Activated CD4-positive, alpha-beta T cell treated with anti-CD3 and anti-CD28 coated beads for 48 hours (primary cell): Measurements from ENCODE around the gene C1QL4.
"Not testable (repeated sequence)": the region's sequence is repeated elsewhere in the genome, so short reads cannot be mapped to it uniquely, and the experiment has no call there.

Source experiments
- DNase-seq: peaks from one replicate; pipeline ENCODE4 v3.0.0-alpha.2; 2020

The C1QL4 gene

DNA sequence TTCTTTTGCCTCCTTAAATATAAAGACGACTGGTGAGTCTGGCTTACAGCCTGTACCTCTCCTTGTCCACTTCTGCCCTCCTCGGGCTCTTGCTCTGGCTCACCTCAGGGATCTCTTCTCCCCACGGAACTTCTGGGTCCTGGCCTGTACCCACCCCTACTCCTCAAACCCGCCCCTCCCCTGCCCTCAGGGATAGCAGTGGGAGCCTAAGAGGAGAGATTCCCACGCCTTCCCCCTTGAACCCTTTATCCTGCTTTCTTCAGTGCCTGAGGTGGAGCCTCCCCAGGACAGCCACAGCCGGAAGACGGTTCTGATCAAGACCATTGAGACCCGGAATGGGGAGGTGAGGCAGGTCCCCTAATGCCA is 39.3 kb downstream of the C1QL4 start:
- DNase-seq: no peak

DNA sequence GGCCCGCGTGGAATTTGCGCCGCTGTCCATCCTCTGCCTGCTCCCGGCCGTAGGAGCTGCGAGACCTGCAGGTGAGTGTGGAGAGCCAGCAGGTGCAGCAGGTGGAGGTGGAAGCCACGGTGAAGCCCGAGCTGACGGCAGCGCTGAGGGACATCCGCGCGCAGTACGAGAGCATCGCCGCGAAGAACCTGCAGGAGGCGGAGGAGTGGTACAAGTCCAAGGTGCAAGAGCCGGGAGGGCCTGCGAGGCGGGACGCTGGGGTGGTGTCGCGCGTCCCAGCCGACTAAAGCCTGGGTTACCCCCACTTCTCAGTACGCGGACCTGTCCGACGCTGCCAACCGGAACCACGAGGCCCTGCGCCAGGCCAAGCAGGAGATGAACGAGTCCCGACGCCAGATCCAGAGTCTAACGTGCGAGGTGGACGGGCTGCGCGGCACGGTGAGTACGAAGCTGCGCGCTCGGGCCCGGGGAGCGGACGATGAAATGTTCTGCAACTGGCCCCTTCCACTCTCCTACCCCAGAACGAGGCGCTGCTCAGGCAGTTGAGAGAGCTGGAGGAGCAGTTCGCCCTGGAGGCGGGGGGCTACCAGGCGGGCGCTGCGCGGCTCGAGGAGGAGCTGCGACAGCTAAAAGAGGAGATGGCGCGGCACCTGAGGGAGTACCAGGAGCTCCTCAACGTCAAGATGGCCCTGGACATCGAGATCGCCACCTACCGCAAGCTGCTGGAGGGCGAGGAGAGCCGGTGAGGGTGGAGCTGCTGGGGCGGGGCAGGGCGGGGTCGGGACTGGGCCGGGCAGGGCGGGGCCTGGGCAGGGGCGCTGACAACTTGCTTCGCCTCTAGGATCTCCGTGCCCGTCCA is 39.9 kb downstream of the C1QL4 start:
- DNase-seq: peak; percentile 55

DNA sequence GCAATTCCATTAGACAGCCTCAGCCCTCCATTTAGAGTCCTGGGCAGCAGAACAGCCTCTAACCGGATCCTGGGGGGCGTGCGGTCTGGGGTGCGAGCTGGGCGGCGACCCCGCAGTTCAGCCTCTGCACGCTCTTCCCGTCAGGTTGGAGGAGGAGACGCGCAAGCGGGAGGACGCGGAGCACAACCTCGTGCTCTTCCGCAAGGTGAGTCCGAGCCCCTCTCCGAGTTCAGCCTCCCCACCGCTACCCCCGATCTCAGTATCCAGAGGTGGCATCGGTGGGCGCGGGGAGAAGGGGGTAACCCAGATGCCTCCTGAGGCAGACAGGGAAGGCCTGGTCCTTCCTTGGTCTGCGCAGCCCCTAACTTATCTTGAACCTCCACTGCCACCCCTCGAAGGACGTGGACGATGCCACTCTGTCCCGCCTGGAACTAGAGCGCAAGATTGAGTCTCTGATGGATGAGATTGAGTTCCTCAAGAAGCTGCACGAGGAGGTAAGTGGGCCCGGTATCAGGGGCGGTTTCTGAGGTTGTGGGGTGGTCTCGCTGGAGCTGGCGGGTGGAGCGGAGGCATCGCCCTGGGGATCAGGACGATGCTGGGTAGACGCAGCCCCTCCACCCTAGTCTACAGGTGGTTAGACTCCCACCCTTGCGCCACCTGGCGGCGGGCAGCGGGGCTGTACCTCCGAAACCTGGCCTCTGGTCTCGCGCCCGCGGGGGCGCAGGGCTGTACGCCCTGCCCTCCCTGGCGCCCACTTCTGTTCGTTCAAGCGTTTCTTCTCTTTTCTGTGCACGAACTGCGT is 40.8 kb downstream of the C1QL4 start:
- peak; percentile 81 for DNase-seq

DNA sequence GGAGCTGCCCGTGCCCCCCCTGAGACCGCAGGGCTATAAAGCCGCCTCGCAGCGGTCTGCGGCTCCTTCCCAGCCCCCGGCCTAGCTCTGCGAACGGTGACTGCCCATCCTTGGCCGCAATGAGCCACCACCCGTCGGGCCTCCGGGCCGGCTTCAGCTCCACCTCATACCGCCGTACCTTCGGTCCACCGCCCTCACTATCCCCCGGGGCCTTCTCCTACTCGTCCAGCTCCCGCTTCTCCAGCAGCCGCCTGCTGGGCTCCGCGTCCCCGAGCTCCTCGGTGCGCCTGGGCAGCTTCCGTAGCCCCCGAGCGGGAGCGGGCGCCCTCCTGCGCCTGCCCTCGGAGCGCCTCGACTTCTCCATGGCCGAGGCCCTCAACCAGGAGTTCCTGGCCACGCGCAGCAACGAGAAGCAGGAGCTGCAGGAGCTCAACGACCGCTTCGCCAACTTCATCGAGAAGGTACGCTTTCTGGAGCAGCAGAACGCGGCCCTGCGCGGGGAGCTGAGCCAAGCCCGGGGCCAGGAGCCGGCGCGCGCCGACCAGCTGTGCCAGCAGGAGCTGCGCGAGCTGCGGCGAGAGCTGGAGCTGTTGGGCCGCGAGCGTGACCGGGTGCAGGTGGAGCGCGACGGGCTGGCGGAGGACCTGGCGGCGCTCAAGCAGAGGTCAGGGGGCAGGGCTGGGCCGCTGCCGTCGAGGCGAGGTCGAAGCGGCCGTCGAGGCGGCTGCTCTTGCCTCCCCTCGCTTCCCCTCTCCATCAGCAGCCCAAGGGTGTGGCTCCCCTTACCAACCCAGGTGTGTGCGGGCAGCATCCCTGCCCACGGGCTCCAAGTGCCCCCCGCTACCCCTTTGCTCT is 41.7 kb downstream of the C1QL4 start, which contains the start of gene PRPH:
TSS of gene PRPH (plus strand) at position 66 of the 855 bp plus-strand sequence. CDS start at position 120, 54 bp downstream.
- peak; percentile 31 for DNase-seq

DNA sequence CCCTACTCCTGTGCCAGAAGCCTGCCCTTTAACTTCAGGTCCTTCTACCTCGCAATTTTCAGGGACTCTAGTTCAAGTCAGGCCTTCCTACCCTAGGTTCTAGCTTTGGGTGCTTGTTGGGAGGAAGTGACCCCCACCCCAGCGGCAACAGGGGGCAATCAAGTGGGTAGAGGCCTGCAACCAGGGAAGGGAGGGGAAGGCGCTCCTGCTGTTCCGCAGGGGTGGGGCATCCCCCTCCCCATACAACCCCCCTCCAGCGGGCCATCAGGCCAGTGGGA is 42.2 kb downstream of the C1QL4 start:
- DNase-seq: no peak

DNA sequence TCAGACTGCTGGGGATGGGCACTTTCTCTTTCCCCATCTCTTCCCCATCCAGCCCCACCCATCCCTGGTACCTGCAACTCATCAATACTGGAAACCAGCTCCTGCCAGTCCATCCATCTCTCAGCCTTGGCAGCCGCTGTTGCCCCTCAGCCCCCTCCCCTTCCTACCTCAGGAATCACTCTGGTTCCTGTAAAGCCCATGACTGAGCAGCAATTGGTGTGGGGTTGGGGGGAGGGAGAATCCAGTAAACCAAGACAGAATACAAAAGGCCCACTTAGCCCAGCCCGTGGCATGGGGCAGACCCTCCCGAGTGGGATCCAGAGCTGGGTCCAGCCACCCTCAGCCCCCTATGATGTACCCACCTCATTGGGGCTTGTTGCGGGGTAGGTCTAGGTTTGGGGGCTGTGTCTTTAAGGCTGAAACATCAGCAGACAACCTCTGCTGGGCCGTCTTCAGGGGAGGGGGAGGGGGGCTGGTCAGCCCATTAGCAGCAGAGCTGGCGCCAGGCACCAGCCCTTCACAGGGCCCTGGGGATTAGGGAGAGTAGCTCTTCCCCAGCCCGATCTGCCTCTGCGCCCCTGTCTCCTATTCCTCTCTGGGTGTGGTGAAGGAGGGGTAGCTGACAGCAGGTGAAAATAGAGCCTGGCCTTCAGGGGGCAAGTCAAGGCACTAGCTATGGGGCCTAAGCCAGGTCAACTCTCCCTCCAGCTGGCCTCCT is 42.7 kb downstream of the C1QL4 start:
- no peak for DNase-seq

DNA sequence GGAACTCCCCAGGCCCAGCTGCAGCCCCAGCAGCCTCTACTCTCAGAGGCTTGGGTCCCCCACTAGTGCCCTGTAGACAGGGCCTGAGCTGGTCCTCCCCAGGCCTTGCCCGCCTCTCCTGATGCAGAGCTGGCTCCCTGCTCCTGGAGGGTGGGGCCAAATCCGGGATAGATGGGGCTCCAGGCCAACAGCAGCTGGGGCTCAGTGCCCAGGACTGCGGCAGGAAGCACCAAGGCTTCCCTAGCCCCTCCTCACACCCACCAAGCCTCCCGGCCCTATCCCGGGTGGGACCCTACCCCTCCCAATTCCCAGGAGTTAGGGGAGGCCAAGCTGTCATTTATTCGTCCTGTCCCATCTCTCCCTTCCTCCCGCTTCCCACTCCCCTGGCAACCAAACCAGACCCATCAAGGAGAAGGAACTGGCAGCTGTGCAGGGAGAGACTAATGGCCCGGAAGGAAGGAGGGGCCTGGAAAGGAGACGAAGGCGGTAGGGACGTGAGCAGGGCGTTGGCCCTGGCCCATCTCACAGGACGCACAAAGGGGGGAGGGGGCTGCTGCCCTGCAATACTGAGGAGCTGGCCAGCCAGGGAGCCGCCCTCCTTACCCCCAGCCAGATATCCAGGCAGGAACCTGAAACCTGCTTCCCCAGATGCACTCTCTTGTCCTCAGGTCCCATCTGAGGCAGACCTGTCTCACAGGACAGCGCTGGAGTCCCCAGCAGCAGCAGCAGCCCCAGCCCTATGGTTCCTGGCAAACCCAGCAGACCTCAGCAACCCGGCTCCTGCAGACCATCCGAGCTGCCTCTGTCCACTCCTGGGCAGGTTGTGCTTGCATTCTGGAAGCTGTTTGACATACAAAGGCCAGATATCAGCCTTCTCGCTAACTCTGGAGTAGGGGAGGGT is 43.7 kb downstream of the C1QL4 start:
- DNase-seq: no peak

DNA sequence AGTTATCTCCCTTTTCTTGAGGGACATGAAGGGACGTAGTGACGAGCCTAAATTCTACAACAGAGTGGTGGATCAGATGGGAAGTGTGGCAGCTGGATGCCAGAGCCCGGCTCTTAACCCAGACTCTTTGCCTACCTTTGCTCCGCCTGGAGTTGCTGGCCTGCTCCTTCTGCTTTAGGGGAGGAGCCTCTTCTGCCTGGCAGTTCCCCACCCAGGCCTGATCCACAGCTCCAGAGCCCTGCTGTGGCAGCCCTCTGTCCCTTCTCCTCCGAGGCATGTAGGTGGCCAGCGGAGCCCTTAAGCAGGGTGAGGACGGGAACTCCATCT is 44.3 kb downstream of the C1QL4 start:
- DNase-seq: no peak

DNA sequence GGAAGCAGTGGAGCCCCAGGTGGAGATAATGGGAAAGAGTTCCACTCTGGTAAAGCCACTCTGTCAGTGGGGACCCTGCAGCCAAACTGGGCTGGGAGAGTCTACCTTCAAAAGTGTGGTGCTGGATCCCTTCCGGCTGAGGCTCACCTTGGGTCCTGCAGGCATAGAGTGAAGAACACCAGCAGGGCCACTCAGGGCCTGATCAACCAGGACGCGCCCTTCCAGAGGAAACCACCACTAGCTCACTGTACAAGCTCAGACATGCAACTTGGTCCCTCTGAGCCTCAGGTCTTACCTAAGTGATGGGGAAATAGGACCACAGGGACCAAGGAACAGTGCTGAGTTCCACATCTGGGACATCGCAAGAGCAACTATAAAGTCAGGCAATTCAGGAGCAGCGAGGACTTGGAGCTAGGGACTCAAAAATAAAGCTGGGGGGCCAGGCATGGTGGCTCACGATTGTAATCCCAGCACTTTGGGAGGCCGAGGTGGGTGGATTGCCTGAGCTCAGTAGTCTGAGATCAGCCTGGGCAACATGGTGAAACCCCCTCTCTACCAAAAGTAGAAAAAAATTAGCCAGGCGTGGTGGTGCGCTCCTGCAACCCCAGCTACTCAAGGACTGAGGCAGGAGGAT is 47.9 kb downstream of the C1QL4 start:
- DNase-seq: no peak

DNA sequence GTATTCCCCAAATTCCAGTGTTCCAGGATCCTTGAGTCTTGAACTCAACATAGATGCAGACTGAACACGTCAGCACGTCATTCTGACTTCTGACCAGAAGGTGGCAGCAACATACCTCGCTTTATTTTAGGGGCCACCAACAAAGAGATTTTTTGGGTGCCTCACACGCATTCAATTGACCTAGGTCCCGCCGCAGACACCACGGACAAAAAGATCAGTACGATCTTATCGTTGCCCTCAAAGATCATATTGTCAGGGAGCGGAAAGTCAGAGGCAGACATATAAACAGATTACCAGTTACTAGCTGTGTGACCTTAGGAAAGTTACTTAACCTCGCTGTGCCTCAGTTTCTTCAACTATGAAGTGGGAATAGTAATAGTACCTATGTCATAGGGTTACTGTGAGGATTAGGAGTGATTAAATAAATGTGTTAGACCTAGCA is 48.6 kb downstream of the C1QL4 start:
- DNase-seq: peak; percentile 75

DNA sequence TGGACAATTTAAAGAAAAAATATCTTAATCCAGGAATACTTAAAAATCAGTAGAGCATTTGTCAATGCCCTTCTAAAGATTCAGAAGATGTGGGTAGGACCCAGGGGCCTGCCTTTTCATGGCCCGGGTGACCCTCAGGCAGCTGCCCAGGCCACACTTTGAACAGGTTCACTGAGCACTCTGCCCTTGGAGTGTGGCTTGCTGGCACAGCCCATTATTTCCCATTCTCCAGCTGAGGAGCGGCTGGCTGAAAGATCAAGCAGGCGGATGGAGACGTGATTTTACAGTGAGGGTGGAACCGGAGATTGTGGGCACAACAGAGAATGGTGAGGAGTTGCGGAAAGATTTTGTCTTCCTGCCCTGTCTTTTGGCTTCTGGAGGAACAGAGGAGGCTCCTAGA is 49.1 kb downstream of the C1QL4 start:
- DNase-seq: no peak

DNA sequence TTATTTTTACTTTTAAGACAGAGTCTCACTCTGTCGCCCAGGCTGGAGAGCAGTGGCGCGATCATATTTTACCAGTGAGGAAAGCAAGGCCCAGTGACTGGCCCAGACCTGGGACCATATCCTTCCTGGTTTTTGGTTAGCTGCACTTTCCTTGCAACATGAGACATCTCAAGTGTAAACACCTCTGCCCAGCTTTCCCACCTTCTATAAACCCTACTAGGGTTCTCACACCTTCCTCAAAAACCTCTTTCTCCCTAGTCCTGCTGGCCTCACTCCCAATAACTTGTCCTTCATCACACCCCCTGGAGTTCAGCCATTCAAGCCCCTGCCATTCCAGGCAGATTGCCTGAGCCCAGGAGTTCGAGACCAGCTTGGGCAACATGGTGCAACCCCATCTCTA is 52.3 kb downstream of the C1QL4 start:
- DNase-seq: no peak

DNA sequence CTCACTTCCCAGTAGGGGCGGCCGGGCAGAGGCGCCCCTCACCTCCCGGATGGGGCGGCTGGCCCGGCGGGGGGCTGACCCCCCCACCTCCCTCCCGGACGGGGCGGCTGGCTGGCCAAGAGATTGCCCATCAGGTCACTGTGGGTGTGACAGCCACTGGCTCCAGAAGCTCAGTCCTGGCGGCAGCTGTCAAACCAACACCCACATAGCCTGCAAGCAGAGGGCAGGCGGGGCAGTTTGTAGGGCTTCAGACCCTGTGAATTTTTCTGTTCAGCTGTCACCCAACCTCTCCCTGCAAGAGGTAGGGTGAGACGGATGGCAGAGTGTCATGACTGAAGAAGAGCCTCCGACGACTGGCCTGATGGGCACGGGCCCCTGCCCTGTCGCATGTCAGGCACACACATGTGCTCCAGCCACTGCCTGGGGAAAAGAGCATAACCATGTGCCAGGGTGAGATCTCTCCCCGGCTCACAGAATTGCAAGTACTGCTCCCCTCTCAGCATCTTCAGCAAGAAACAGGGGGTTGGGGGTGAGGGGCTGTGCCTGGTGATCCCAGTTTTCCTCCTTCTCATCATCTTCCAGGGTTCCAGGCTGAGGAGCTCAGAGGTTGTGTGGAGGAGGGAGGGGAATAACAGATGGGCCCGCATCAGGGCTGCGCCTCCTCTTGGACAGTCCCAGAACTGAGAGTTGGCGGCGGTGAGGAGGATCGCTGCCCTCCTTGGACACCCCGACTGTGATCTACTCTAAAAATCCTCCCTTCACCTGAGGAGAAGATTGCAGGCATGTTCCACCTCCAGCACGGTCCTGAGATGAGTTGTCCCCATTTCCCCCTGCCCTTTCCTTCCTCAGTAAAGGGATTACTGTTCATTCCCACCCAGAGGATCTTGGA is 53.2 kb downstream of the C1QL4 start:
- no peak for DNase-seq

DNA sequence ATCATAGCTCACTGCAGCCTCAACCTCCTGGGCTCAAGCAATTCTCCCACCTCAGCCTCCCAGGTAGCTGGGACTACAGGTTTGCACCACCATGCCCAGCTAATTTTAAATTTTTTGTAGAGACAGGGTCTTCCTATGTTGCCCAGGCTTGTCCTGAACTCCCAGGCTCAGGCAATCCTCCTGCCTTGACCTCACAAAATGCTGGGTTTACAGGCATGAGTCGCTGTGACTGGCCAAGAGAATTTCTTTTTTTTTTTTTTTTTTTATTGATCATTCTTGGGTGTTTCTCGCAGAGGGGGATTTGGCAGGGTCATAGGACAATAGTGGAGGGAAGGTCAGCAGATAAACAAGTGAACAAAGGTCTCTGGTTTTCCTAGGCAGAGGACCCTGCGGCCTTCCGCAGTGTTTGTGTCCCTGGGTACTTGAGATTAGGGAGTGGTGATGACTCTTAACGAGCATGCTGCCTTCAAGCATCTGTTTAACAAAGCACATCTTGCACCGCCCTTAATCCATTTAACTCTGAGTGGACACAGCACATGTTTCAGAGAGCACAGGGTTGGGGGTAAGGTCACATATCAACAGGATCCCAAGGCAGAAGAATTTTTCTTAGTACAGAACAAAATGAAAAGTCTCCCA is 54.1 kb downstream of the C1QL4 start:
- DNase-seq: not testable (repeated sequence)
